NK-92 treated with Interleukin-12 subunit alpha and Interleukin-12 subunit beta, amount 100 ng/mL, for 24 hours (cell line): ENCODE data around the gene LRRC15.

Experiments
- DNase-seq: peaks from one replicate; lab custom pipeline; 2025; lab: John Stamatoyannopoulos, UW

LRRC15 gene

DNA sequence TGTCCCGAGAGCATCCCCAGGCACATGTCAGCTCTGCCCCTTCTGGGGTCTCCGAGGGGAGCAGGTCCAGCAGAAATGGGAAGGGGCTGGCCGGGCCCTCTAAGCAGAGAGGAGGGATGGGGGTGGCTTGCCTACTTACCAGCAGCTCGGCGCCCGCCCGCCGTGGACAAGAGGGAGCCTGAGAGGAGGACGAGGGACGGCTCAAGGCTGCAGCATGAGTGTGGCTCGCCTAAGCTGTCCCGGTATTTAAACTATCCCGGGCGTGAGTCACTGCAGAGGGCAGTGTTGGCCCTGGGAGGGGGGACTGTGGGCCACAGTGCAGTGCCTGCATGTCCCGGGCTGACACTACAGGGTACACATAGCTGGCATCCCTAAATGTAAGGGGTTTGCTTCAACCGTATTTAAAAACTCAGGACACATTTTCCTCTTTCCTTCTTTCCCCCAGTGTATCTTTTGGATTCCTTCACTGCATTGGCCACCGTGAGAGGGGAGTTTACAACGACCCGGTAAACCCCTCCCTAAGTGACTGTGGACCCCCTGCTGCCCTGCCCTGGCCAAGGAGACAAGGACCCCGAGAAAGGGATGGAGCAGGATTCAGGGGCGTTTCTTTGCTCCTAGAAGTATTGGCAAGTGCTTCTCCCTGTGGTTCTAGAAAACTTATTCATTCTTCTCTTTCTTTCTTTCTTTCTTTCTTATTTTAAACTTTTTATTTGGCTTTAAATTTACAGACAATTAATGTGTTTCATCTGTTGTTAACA is at the start of gene LRRC15:
TSS of gene LRRC15 (minus strand) at position 222 of the 758 bp plus-strand sequence. CDS start 8,700 bp downstream, outside the sequence.
- no peak for DNase-seq

DNA sequence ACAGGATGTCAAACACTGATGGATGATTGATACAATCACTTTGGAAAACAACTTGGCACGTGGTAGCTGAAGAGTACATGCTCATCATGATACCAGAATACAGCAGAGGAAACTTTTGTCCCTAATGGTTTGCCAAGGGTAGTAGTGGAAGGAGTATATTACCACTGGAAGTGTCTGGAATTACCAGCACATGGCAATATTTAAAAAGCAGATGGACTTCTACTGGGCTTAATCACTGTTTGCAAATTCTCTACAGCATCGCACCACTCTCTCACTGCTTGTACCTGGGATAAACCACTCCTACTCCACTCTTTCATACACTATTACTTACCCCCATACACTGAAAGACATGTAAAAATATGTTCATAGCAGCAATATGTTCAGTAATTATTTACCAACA is 49.1 kb upstream of the LRRC15 start:
- no peak for DNase-seq

- no peak for DNase-seq
These were observed 37.9 kb upstream of the LRRC15 start for GRCh38 chr3:194407423-194407822.

DNA sequence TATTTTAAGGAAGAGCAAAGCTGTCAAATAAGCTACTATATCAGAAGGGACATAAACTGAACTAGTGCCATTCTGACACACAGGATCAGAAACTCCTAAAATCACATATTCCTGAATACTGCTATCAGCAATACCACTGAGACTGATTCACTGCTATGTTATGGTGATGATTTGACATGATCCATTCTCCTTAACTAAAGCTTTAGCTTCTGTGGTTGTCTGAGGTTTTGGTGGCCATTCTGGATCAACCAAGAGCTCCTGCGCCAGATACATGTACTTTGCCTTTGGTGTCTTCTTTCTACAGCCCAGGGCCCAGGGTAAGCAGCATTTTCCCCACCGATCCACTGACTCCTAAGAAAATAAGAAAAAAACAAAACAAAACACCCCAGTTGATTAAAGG is 36.2 kb upstream of the LRRC15 start:
- DNase-seq: no peak

GRCh38 chr3:194404365-194405140 is 35.0 kb upstream of the LRRC15 start:
- DNase-seq: no peak

- DNase-seq: no peak
These were observed 32.4 kb upstream of the LRRC15 start for GRCh38 chr3:194401868-194402329.

DNA sequence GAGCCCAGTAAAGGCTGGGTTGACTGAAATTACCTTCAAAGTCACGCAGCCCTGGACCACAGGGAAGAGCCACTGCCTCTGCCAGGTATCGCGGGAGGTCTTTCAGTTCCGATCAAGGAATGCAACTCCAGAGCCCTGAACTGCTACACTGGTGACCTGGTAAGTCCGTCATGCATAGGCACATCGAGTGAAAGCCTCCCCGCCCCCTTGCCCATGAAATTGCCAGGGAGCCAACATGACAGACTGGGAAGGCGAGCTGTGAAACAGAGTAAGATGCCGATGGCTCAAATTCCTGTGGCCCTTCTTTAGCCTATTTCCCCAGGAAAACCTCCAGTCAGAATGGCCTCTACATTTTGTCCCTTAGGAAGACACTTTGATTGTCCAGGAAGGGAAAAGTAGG is 31.8 kb upstream of the LRRC15 start:
- DNase-seq: no peak

GRCh38 chr3:194399874-194400411 is 30.4 kb upstream of the LRRC15 start:
- DNase-seq: no peak

DNA sequence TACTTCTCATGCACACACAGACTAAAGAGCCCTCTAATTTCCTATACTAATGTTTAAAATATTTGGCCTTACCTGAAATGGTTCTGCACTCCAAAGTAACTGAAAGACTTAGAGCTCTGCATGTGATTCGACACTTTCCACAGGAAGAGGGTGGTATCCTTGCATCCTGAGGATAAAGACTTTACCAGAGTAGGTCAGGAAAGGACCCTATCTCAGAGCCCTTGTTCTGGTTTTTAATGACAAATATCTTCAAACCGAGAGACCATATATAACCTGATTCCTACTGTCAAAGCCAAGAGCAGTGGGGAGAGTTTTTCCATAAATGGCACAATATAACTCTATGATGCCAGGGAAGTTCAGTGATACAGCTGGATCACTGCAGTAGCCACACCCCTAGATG is 29.6 kb upstream of the LRRC15 start, which contains the start of gene GP5:
TSS of gene GP5 (minus strand) at position 101 of the 400 bp plus-strand sequence. CDS start 984 bp downstream, outside the sequence.
- no peak for DNase-seq

DNA sequence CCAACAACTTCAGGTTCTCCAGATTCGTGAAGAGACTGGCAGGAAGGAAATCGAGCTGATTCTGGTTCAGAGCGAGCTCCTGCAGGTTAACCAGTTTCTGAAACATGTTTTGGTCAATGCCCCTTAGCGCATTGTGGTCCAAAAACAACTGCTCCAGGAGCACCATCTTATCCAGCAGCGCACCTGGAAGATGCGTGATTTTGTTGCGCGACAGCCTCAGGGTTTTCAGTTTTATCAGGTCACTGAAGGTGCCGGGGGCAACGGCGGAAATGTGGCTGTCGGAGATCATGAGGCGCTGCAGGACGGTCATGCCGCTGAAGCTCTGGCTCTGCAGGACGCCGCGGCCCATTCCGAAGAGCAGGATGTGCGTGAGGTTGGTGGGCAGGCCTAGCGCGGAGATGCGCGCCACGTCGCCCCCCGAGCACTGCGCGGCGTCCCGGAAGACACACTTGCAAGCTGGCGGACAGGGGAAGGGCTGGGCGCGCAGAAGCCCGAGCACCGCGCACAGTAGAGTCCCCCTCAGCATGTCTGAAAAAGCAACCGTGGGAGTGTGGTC is 28.3 kb upstream of the LRRC15 start:
- DNase-seq: no peak

- no peak for DNase-seq
These were observed 27.6 kb upstream of the LRRC15 start for GRCh38 chr3:194396859-194397756.

DNA sequence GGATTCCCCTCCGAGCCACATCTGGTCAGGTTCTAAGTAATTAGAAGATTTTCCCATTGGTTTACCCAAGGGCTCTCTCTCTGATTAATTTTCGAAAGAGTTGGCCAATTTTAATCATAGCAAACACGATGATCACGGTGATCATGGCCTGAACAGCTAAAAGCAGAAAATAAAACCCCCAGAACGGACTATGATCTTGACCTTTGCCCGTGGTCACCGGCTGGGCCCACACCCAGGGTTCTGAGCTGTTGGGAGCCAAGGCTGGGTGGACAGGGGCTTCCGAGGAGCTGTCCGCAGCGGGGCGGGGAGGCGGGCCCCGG is 27.0 kb upstream of the LRRC15 start:
- no peak for DNase-seq

DNA sequence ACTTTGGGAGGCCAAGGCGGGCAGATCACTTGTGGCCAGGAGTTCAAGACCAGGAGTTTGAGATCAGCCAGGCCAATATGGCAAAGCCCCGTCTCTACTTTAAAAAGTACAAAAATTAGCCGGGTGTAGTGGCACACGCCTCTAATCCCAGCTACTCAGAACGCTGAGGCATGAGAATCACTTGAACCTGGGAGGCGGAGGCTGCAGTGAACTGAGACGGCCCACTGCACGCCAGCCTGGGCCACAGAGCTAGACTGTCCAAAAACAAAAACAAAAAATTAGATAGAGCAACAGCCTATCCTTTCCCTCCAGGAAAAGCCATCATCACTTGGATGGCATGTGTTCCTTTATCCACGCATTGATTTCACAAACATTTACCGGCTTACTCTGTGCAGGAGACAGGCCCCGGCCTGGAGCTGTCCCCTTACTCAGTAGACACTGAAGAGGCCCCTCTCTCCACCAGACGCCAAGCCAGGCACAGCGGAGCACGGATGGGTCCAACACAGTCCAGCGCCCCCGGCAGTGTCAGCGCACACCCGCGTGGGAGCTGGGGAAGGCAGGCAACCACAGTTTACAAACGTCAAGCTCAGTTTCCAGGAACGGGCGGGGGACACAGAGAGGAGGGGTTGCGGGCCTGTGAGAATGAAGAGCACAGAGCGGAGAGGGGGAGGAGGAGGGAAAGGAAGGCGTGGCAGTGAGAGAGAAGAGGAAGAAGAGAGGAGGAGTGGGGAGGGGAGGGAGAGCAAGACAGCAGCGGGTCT is 26.4 kb upstream of the LRRC15 start:
- DNase-seq: no peak

- no peak for DNase-seq
These were observed 25.7 kb upstream of the LRRC15 start for GRCh38 chr3:194395212-194395611.

DNA sequence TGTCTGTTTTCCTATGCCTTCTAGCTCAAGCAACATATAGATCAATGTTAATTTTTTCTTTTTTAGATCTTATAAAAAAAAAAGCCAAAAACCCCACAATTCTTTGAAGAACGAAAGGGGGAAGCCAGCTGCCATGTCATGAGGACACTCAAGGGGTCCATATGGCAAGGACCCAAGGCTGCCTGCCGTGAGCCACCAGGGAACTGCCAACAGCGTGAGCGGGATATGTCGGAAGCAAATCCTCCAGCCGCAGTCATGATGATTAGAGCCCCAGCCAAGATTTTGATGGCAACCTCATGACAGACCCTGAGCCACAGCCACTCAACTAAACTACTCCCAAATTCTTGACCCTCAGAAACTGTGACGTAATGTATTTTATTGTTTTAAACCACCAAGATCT is 23.0 kb upstream of the LRRC15 start:
- DNase-seq: no peak

DNA sequence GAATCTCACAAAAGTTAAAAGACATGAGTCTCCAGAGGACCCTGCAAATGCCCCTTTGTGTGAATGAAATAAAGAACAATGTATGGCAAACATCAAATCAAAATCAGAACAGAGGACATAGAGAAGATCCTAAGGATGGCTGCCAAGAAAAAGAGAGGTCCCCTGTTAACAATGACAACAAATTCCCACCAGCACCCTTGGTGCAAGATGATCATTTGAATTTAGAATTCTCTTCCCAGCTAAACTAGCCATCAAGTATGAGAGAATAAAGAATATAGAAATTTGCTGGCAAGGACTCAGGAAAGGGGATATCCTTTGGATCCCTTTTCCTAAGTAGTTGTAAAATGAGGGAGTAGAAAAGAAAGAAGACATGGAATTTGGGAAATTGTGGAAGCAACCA is 21.3 kb upstream of the LRRC15 start:
- no peak for DNase-seq

- DNase-seq: no peak
These were observed 19.7 kb upstream of the LRRC15 start for GRCh38 chr3:194389269-194389668.

- DNase-seq: no peak
These were observed 18.4 kb upstream of the LRRC15 start for GRCh38 chr3:194387926-194388418.

GRCh38 chr3:194387276-194387675 is 17.7 kb upstream of the LRRC15 start:
- no peak for DNase-seq

GRCh38 chr3:194386648-194387047 is 17.1 kb upstream of the LRRC15 start:
- no peak for DNase-seq

DNA sequence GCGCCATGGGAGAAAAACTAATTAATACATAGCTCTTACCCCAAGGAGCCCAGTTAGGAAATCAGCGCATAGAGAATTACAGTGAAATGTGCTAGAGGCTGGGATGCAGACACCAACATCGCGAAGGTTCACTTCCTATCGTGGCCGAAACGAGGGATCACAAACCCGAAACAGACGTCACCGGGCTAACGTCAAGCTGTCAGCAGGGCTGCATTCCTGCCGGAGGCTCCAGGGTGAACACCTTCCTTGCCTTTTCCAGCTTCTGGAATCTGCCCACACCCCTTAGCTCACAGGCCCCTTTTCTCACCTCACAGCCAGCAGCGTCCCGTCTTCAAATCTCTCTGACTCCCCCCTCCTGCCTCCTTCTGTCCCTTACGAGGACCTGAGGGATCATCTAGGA is 16.5 kb upstream of the LRRC15 start:
- no peak for DNase-seq
